ENCODE data around the gene KRT7.

The KRT7 gene

GRCh38 chr12:52232674-52233461, at the start of gene KRT7:
Gene KRT7, plus strand, starts transcription at chr12:52233243. Its CDS starts 54 bp downstream, at chr12:52233297.
- no peak for DNase-seq (ENCODE audit: low read depth, low spot score)

GRCh38 chr12:52183544-52183910, 49.5 kb upstream of the KRT7 start:
- no peak for DNase-seq (ENCODE audit: low read depth, low spot score)

- DNase-seq (ENCODE audit: low read depth, low spot score): no peak
These were observed 49.1 kb upstream of the KRT7 start for GRCh38 chr12:52183971-52184370.

- no peak for DNase-seq (ENCODE audit: low read depth, low spot score)
These were observed 48.2 kb upstream of the KRT7 start for GRCh38 chr12:52184813-52185212.

GRCh38 chr12:52185400-52185967, 47.6 kb upstream of the KRT7 start:
- no peak for DNase-seq (ENCODE audit: low read depth, low spot score)

GRCh38 chr12:52186118-52186840, 46.8 kb upstream of the KRT7 start:
- DNase-seq (ENCODE audit: low read depth, low spot score): no peak

- DNase-seq (ENCODE audit: low read depth, low spot score): no peak
These were observed 45.8 kb upstream of the KRT7 start for GRCh38 chr12:52187206-52187605.

GRCh38 chr12:52187640-52188039, 45.4 kb upstream of the KRT7 start:
- DNase-seq (ENCODE audit: low read depth, low spot score): no peak

- no peak for DNase-seq (ENCODE audit: low read depth, low spot score)
These were observed 44.4 kb upstream of the KRT7 start for GRCh38 chr12:52188658-52189057.

GRCh38 chr12:52189376-52190174, 43.5 kb upstream of the KRT7 start:
- DNase-seq (ENCODE audit: low read depth, low spot score): no peak

- DNase-seq (ENCODE audit: low read depth, low spot score): no peak
These were observed 41.9 kb upstream of the KRT7 start for GRCh38 chr12:52190860-52191729.

GRCh38 chr12:52191841-52192791, 40.9 kb upstream of the KRT7 start, which contains the start of gene KRT80:
Gene KRT80, minus strand, starts transcription at chr12:52192014. Its CDS starts 112 bp downstream, at chr12:52191902.
- DNase-seq (ENCODE audit: low read depth, low spot score): no peak

- no peak for DNase-seq (ENCODE audit: low read depth, low spot score)
These were observed 39.5 kb upstream of the KRT7 start for GRCh38 chr12:52193532-52193931.

GRCh38 chr12:52193991-52194390, 39.1 kb upstream of the KRT7 start:
- DNase-seq (ENCODE audit: low read depth, low spot score): no peak

GRCh38 chr12:52195065-52195730, 37.8 kb upstream of the KRT7 start:
- DNase-seq (ENCODE audit: low read depth, low spot score): no peak

- DNase-seq (ENCODE audit: low read depth, low spot score): no peak
These were observed 35.4 kb upstream of the KRT7 start for GRCh38 chr12:52197371-52198231.

GRCh38 chr12:52198454-52199215, 34.4 kb upstream of the KRT7 start:
- DNase-seq (ENCODE audit: low read depth, low spot score): no peak

Measured in iPS DF 19.7 (cell line).